ENCODE results near the gene HES5.

GRCh38 chr1:2535455-2535854 is 5.4 kb upstream of the HES5 start:
- TF ChIP-seq NFYB (IDR thresholded peaks at IDR 0.05; ENCODE audit: insufficient read depth, low read depth, low read length) (no peak), CEBPZ (IDR thresholded peaks at IDR 0.05; ENCODE audit: low read depth, low read length) (no peak), CTCF (IDR thresholded peaks at IDR 0.05 in 2 of 3, conservative IDR thresholded peaks at IDR 0.05 in 1 of 3; ENCODE audit: control insufficient read depth in 2 of 3, extremely low read depth in 1 of 3, insufficient read depth in 1 of 3, low read depth in 3 of 3, low read length in 3 of 3) (no peak)
